Activated T-helper 1 cell treated with anti-CD3 and anti-CD28 coated beads, Interleukin-2, amount 50 U/mL, for 16 hours (primary cell): ENCODE results near the gene VN1R5.
A peak's percentile ranks its signal among the peaks of the same experiment; 100 is the strongest.
"Not testable (repeated sequence)": the region's sequence is repeated elsewhere in the genome, so short reads cannot be mapped to it uniquely, and the experiment has no call there.

Source experiments
- DNase-seq, 2 donors: peaks; one replicate each; pipeline ENCODE4 v3.0.0-alpha.2; 2020; ENCODE audit warnings: low read depth in 1 of 2, low spot score in 1 of 2

Gene VN1R5

DNA sequence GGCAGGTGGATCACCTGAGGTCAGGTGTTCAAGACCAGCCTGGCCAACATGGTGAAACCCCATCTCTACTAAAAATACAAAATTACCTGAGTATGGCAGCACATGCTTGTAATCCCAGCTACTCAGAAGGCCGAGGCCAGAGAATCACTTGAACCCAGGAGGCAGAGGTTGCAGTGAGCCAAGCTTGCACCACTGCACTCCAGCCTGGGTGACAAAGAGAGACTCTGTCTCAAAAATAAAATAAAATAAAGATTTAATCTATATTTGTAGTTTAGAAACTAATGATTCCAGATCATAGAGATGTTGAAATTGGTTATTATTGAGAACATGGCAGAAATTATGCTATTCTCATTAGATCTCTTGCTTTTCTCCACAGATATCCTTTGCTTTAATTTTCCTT lies at the start of gene VN1R5:
Gene VN1R5 (plus strand): TSS at position 301 of the 400 bp plus-strand sequence.
- not testable (repeated sequence) for DNase-seq

GRCh38 chr1:247209396-247209795 lies 46.5 kb upstream of the VN1R5 start:
- no peak for DNase-seq

DNA sequence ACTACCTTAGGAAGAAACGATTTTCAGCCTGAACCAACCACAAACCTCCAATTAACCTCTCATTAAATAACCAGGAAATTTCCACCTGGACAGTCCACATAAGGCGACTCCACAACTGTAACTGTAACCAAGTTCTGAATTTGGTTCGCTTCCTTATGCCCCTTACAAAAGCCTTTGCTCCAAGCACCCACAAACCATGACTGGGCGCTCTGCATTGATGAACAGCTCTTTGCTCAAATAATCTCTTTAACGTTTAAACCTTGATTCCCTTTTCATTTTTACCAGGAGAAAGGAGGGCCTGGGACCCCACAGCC lies 45.9 kb upstream of the VN1R5 start:
- no peak for DNase-seq

DNA sequence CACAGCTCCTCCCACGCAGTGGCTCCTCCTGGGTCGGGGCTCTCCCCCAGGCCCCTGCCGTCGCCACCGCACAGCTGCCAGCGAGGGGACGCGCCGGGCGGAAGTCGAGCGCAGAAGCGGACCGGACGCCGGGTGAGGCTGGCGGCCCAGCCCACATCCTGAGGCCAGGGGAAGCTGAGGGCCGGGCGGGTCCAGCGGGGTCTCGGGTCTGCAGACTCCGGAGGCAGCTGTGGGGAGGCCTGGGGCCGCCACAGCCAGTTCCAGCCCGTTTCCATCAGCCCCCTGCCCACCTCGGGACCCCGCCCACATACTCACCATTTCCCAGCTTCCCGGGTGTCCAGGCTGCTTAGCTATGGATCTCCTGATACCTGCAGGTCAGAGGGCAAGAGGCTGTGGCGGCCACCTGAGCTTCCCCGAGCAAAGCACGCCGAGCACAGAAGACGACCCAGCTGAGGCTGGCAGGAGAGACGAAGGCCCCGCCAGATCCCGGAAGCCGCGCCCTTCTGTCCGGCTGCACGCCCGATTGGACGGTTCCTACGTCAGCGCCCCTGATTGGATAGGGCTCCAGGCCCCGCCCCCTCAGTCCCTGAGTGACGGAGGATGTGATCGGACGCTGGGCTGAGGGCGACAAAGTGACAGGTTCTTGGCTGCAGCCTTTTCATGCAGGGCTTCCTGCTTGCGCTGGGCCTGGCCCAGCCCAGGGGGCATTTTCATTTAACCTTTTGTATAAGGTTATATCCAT lies 45.3 kb upstream of the VN1R5 start:
- DNase-seq = peak; percentile 88 to 89

DNA sequence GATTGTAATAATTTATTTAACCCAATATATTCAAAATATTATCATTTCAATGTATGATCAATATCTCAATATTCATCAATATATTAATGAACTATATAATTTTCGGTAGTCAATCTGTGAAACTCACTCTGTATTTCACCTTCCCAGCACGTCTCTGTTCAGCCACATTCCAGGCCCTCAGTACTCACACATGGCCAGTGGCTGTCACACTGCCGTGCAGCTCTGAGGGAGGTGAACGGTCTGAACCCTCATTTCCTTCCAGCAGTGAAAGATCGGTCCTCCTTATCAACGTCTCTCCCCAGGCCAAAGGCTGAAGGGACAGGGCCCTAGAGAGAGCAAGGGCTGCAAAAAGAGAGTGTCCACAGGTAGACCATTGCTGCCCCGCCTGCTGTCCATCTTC lies 44.5 kb upstream of the VN1R5 start:
- no peak for DNase-seq

DNA sequence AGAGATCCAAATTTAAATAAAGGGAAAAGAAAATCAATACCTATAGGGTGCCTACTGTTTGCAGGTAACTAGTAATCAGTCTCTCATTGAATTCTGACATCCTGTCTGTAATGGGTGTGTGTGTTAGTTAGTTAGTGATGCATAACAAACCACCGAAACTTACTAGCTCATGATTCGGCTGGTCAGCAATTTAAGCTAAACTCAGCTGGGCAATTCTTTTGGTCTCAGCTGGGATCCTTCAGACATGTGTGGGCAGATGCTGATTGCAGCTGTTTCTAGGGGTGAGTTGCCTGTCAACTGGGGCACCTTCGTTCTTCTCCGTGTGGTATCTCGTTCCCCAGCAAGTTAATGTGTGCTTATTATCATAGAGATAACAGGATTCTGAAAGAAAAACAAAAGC lies 43.9 kb upstream of the VN1R5 start:
- DNase-seq = no peak

GRCh38 chr1:247212627-247213617 lies 43.0 kb upstream of the VN1R5 start:
- DNase-seq = no peak

DNA sequence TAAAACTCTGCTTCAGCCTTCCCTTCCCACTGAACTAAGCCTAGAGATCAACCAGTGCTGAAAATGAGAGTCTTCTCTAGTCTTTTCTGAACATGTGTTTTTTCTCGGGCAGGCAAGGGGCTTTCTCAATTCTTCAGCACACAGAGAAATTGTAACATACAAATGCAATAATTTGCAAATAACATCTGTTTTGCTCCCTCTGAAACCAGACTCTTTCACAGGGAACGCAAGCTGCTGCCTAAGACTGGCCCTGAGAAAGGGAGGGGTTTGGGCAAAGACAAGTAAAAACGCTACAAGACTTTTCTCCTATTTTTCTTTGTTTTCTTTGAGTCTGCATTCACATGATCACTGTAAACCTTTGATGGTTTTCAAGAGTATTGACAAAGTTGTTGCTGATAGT lies 39.6 kb upstream of the VN1R5 start:
- DNase-seq = no peak

GRCh38 chr1:247218121-247218651 lies 37.7 kb upstream of the VN1R5 start:
- no peak for DNase-seq

DNA sequence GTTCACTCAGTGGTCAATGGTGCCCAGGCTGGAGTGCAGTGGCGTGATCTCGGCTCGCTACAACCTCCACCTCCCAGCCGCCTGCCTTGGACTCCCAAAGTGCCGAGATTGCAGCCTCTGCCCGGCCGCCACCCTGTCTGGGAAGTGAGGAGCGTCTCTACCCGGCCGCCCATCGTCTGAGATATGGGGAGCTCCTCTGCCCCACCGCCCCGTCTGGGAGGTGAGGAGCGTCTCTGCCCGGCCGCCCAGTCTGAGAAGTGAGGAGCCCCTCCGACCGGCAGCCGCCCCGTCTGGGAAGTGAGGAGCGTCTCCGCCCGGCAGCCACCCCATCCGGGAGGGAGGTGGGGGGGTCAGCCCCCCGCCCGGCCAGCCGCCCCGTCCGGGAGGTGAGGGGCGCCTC lies 35.6 kb upstream of the VN1R5 start:
- not testable (repeated sequence) for DNase-seq

DNA sequence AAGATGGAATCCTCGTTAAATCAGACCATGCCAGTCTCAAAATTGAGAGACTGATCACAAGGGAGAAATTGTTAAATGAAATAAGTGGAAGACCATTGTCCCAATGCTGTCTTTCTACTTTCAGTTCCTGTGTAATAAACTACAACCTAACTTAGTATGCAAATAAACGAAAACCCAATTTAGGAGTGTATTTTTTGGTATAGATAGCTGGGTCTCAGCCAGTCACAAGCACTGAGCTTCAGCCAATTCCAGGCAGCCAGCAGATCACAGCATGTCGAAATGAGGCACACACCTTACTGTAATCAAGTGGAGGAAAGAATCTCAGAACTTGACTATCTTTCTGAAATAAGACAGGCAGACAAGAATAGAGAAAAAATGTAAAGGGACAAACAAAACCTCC lies 33.0 kb upstream of the VN1R5 start:
- DNase-seq = no peak

DNA sequence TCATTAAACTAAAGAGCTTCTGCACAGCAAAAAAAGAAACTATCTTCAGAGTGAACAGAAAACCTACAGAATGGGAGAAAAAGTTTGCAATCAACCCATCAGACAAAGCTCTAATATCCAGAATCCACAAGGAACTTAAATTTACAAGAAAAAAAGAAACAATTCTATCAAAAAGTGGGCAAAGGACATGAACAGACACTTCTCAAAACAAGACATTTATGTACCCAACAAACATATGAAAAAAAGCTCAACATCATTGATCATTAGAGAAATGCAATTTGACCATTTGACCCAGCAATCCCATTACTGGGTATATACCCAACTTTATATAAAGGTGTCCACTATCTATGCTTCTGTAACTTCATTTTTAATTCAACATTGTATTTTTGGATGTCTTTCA lies 31.1 kb upstream of the VN1R5 start:
- no peak for DNase-seq

DNA sequence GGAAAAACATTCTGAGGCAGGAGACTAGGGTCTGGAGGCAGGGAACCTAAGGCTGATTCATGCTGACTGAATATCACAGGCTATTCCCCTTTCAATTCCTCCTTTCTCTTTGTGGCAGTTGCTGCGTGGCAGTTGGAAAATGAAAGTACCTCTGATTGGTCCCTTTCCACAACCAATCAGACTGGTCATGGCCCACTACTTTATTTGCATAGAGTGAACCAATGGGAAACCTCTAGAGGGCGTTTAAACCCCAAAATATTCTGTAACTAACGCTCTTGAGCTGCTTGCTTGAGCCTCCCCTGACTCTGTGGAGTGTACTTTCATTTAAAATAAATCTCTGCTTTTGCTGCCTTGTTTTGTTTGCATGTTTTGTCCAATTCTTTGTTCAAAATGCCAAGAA lies 27.7 kb upstream of the VN1R5 start:
- DNase-seq = no peak

- no peak for DNase-seq
These were observed 14.2 kb upstream of the VN1R5 start for GRCh38 chr1:247241691-247242090.

DNA sequence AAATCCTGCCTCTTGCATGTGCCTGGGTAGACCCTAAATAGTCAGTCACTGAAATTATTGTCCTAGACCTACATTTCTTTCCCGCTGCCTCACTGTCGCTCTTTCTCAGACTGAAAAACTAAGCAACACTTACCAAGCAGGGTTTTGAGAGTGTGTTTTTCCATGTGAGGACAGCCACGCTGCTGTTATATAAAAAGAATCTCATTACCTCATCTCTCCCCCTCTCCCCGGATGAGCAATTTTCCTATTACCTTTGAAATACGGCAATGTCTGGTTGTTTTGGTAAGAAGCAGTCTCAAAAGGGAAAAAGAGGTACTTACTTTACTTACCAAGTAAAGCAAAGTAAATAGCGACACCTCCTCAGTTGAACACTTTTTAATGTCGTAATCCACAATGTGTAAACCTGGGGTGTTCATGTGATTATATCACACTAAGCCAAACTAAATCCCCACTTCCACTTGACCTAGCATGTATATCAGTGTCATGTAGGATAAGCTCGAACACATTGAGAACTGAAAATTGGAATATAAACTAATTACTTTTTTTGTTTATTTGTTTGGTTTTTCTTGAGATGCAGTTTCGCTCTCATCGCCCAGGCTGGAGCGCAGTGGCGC lies 12.2 kb upstream of the VN1R5 start:
- no peak for DNase-seq

DNA sequence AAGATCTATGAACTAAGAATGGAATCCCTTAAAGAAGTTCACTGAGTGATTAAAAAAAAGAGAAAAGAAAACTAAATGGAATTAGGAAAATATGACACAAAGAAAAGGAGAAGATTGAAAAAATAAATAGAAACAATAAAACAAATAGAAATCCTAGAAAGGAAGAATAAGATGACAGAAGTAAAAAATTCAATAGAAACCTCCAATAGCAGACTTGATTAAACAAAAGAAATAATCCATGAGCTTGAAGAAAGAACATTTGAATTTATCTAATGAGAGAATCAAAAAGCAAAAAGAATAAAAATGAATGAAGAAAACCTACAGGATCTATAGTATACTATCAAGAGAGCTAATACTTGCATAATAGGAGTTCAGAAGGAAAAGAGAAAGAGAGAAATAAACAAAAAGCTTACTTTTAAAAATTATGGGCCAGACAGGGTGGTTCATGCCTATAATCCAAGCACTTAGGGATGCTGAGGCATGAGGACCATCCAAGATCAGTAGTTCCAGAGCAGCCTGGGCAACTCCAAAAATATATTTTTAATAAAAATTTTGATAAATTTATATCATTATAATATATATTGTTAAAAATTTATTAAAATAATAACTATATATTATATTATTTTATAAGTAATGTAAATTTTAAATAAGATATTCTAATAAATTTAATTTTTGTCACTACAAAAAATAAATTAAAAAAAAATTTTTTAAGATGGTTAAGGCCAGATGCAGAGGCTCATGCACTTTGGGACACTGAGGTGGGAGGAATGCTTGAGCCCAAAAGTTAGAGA lies 9.4 kb upstream of the VN1R5 start:
- no peak for DNase-seq

GRCh38 chr1:247247568-247247967 lies 8.3 kb upstream of the VN1R5 start:
- DNase-seq = no peak

- no peak for DNase-seq
These were observed 10.2 kb downstream of the VN1R5 start for GRCh38 chr1:247266053-247266452.

GRCh38 chr1:247268390-247269045 lies 12.6 kb downstream of the VN1R5 start:
- DNase-seq = no peak

- DNase-seq = no peak
These were observed 13.3 kb downstream of the VN1R5 start for GRCh38 chr1:247269133-247269532.
